ENCODE measurements around the gene COL21A1.

DNA sequence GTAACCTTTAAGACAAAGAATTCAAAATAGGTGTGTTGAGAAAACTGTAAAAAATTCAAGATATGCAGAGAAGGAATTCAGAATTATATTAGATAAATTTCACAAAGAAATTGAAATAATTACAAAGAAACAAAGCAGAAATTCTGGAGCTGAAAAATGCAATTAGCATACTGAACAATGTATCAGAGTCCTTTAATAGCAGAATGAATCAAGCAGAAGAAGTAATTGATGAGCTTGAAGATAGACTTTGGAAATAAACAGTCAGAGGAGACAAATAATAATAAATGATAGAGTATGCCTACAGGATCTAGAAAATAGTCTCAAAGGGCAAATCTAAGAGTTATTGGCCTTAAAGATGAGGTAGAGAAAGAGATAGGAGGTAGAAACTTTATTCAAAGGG lies 131.7 kb downstream of the COL21A1 start:
- TF ChIP-seq, protein P1, sequence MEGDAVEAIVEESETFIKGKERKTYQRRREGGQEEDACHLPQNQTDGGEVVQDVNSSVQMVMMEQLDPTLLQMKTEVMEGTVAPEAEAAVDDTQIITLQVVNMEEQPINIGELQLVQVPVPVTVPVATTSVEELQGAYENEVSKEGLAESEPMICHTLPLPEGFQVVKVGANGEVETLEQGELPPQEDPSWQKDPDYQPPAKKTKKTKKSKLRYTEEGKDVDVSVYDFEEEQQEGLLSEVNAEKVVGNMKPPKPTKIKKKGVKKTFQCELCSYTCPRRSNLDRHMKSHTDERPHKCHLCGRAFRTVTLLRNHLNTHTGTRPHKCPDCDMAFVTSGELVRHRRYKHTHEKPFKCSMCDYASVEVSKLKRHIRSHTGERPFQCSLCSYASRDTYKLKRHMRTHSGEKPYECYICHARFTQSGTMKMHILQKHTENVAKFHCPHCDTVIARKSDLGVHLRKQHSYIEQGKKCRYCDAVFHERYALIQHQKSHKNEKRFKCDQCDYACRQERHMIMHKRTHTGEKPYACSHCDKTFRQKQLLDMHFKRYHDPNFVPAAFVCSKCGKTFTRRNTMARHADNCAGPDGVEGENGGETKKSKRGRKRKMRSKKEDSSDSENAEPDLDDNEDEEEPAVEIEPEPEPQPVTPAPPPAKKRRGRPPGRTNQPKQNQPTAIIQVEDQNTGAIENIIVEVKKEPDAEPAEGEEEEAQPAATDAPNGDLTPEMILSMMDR (conservative IDR thresholded peaks at IDR 0.05 in 1 of 2, IDR thresholded peaks at IDR 0.05 in 1 of 2; ENCODE audit: extremely low read depth in 1 of 2, insufficient read depth in 1 of 2, low read depth in 1 of 2, low read length in 2 of 2), result no peak
- no peak for TF ChIP-seq EZH2 (IDR thresholded peaks at IDR 0.05; ENCODE audit: borderline replicate concordance, low read length)
